ENCODE data around the gene C1orf35.

DNA sequence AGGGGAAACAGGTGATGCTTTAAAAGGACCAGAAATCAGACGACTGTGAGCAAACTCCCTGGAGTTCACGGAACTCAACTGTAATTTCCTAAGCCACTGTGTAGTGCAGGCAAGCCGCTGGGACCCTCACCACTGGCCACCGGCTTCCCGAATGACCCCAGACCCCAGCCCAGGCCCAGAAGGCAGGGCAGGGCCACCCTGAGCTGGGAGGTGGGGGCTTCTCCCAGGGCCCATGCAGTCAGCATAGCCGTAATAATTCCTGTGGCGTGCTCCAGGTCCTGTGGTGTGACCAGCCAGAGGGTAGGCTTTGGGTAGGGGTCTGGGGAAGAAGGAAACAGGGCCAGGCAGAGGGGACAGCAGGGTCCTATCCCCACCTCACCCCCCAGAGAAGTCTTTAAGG is 24.1 kb downstream of the C1orf35 start:
- TF ChIP-seq, protein P1, sequence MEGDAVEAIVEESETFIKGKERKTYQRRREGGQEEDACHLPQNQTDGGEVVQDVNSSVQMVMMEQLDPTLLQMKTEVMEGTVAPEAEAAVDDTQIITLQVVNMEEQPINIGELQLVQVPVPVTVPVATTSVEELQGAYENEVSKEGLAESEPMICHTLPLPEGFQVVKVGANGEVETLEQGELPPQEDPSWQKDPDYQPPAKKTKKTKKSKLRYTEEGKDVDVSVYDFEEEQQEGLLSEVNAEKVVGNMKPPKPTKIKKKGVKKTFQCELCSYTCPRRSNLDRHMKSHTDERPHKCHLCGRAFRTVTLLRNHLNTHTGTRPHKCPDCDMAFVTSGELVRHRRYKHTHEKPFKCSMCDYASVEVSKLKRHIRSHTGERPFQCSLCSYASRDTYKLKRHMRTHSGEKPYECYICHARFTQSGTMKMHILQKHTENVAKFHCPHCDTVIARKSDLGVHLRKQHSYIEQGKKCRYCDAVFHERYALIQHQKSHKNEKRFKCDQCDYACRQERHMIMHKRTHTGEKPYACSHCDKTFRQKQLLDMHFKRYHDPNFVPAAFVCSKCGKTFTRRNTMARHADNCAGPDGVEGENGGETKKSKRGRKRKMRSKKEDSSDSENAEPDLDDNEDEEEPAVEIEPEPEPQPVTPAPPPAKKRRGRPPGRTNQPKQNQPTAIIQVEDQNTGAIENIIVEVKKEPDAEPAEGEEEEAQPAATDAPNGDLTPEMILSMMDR (conservative IDR thresholded peaks at IDR 0.05; ENCODE audit: low read depth, low read length): no peak
- TF ChIP-seq EZH2 (IDR thresholded peaks at IDR 0.05; ENCODE audit: low read length, unreplicated experiment): no peak
- TF ChIP-seq EZH2phosphoT487 (IDR thresholded peaks at IDR 0.05; ENCODE audit: borderline replicate concordance, low read length): no peak

All from PC-3 (cell line).